Activated naive CD8-positive, alpha-beta T cell treated with anti-CD3 and anti-CD28 coated beads for 36 hours (primary cell): ENCODE data around the gene GNB1L. TPM values are rescaled to one million over a fixed set of nuclear protein-coding genes. Genes with fewer than 3 reads are reported as not detected.
"Not testable (repeated sequence)": the region's sequence is repeated elsewhere in the genome, so short reads cannot be mapped to it uniquely, and the experiment has no call there.

ENCODE experiments used
- DNase-seq: peaks from one replicate; pipeline ENCODE4 v3.0.0; 2021
- H3K27ac Mint-ChIP-seq: one replicate; pipeline ENCODE4 v1.8.0; 2022; ENCODE audit warnings: mild to moderate bottlenecking, moderate library complexity, mixed read lengths
- H3K27me3 Mint-ChIP-seq: one replicate; pipeline ENCODE4 v1.8.0; 2022; ENCODE audit warnings: mild to moderate bottlenecking, mixed read lengths
- H3K36me3 Mint-ChIP-seq: one replicate; pipeline ENCODE4 v1.8.0; 2021; ENCODE audit warnings: mild to moderate bottlenecking, mixed read lengths
- H3K4me1 Mint-ChIP-seq: one replicate; pipeline ENCODE4 v1.8.0; 2021; ENCODE audit warnings: mixed read lengths
- H3K4me3 Mint-ChIP-seq: one replicate; pipeline ENCODE4 v1.8.0; 2022; ENCODE audit warnings: mild to moderate bottlenecking, moderate library complexity, mixed read lengths
- H3K9me3 Mint-ChIP-seq: one replicate; pipeline ENCODE4 v1.8.0; 2022; ENCODE audit warnings: mixed read lengths
- total RNA-seq, 2 experiments: library from RNA; stranded (reverse); gene quantifications; one replicate each; pipeline ENCODE4 v1.2.3, GENCODE V29; 2021

GNB1L gene
- total RNA-seq, 2 experiments from 2014 or later: 14.5 TPM

GRCh38 chr22:19788661-19789225, 65.9 kb downstream of the GNB1L start:
- peaks cover 9% of the 10 kb centered on the region for H3K9me3 Mint-ChIP-seq
- H3K4me3 Mint-ChIP-seq: no peak overlapping the region
- H3K4me1 Mint-ChIP-seq: no peaks in the 10 kb centered on the region
- no peaks in the 10 kb centered on the region for H3K27me3 Mint-ChIP-seq
- H3K27ac Mint-ChIP-seq: no peak overlapping the region
- H3K36me3 Mint-ChIP-seq: peaks cover 34% of the 10 kb centered on the region
- DNase-seq: no peak

DNA sequence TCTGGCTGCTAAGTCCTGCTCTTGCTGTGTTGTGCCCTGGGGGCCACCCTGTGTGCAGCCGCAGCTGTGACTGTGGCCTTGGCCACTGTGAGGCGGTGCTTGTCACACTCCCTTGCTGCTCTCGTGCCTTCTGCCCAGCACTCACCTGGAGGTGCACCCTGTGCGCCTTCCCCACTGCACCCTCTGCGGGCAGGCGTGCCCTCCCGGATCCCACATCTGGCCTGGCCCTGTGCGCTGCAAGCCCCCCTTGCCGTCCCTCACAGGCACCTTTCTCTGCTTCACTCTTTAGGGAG, 66.9 kb downstream of the GNB1L start:
- Mint-ChIP-seq H3K27ac (no peak overlapping the region), H3K9me3 (peaks cover 2% of the 10 kb centered on the region), H3K27me3 (no peaks in the 10 kb centered on the region), H3K4me3 (no peak overlapping the region), H3K4me1 (no peaks in the 10 kb centered on the region), H3K36me3 (peaks cover 26% of the 10 kb centered on the region)
- DNase-seq: no peak

DNA sequence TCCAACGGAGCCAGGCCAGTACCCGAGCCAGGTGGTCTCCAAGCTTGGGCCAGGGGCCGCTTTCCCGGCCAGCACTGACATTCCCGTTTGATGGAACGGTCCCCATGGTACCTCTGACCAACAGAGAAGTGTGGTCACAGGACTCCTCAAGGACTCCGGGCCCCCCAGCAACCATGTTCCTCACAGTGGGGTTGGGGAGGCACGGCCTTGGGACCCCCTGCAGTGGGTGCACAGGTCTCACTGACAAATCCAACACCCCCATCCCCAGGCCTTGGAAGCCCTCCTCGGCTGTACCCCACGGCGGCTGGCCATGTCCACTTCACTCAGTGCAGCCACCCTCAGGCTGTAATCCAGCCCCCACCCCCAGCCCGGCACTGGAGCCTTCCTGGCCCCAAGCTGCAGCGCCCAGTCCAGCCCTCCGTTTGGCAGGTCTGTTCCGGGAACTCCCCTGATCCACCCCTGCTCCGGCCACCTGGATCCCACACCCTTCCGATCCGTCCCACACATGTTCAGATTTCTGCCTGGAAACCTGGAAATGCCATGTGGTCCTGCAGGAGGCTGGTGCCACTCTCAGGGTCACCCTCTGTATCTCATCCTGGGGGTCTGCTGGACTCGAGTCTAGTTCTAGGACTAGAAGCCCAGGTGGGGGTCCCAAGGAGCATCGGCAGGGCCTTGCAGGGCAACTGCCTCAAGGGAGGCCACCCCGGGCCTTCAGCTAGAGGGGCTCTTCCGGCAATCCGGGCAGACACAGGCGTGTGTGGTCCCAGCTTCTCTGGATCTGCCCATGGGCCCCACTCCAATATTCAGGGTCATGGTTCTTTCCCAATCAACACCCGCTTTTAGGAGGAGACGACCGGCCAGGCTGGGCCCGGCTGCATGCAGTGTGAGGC, 67.5 kb downstream of the GNB1L start:
- Mint-ChIP-seq H3K36me3 (peaks cover 21% of the 10 kb centered on the region), H3K4me3 (no peak overlapping the region)

GRCh38 chr22:19786264-19786585, 68.4 kb downstream of the GNB1L start:
- no peaks in the 10 kb centered on the region for H3K9me3 Mint-ChIP-seq
- no peaks in the 10 kb centered on the region for H3K4me1 Mint-ChIP-seq
- no peak overlapping the region for H3K27ac Mint-ChIP-seq
- DNase-seq: no peak
- peaks cover 11% of the 10 kb centered on the region for H3K36me3 Mint-ChIP-seq
- no peak overlapping the region for H3K4me3 Mint-ChIP-seq
- H3K27me3 Mint-ChIP-seq: peaks cover 5% of the 10 kb centered on the region

More for the DNA sequence above, 67.5 kb downstream of the GNB1L start:
- no peak for DNase-seq
- H3K9me3 Mint-ChIP-seq: no peaks in the 10 kb centered on the region
- no peaks in the 10 kb centered on the region for H3K4me1 Mint-ChIP-seq
- H3K27me3 Mint-ChIP-seq: no peaks in the 10 kb centered on the region
- H3K27ac Mint-ChIP-seq: no peak overlapping the region

DNA sequence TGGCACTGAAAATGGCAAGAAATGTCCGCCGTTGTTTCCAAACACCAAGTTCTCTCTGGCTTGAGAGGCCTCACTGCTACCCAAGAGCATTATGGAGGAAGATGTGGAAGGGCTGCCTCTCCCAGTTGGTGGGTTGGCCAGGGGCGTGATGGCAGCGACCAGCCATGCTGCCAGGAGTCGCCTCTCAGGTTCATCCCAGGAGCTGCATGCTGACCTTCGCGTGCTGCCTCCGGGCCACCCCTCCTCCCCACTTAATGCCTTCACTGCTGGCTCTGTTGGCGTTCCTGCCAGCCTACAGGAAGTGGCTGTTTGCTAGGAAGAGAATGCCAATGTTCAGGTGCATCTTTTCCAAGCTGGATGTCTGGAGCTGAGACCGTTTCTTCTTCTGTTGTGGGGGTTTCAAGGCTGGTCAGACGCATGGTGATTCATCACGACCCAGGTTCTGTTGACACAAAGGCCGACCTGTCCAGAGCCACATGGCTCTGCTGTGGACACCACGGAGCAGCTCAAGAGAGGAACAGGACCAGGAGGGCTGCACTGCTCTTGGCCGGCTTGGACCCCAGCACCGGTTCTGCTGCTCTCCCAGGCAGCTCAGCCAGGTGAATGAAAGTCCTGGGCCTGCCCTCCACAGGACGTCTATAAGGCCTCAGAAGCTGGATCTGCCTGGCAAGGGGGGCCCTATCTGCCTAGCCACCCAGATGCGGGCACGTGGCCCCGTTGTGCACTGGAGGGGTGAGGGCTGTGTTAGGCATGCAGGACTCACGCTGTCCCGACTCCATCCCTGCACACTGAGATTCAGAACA, 69.0 kb downstream of the GNB1L start:
- H3K9me3 Mint-ChIP-seq: no peaks in the 10 kb centered on the region
- H3K36me3 Mint-ChIP-seq: peaks cover 8% of the 10 kb centered on the region
- no peak overlapping the region for H3K27ac Mint-ChIP-seq
- H3K27me3 Mint-ChIP-seq: peaks cover 8% of the 10 kb centered on the region
- H3K4me1 Mint-ChIP-seq: no peaks in the 10 kb centered on the region
- no peak overlapping the region for H3K4me3 Mint-ChIP-seq
- no peak for DNase-seq

DNA sequence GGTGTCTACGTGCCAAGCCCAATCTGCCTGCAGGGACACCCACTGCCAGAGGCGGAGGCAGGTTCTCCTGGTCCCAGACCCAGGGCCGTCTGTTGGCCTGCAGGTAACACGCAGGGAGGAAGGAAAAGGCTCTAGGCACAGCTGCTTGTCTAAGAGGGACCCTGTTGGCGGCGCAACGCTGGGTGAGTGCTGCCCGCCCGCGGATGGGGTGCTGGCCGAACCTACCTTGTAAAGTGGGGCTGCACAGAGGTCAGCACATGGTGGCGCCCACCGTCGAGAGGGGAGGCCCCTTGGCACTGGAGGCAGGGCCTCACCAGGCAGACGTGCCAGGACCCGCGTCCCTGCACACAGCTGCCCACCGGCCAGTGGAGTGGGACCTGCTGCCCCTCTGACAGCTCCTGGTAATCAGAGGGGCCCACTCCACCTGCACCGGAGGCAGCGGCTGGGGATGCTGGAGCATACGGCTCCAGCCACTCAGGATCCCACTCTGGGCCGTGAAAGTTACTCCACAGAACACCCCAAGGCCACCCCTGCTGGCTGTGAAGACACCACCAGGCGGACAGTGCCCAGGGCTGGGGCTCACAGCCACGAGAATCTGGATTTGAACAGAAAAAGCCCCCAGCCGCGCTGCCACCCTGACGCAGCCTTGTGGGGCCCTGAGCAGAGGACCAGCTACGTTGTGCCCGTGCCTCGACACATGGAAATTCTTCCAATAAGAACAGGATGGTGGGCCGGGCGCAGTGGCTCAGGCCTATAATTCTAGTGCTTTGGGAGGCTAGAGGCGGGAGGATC, 70.1 kb downstream of the GNB1L start:
- DNase-seq: no peak
- Mint-ChIP-seq H3K27ac (no peak overlapping the region), H3K4me3 (no peak overlapping the region), H3K36me3 (peaks cover 2% of the 10 kb centered on the region), H3K27me3 (peaks cover 19% of the 10 kb centered on the region), H3K9me3 (no peaks in the 10 kb centered on the region), H3K4me1 (peaks cover 6% of the 10 kb centered on the region)

- Mint-ChIP-seq H3K36me3 (peaks cover 2% of the 10 kb centered on the region), H3K4me3 (no peak overlapping the region), H3K4me1 (peaks cover 6% of the 10 kb centered on the region), H3K27me3 (peaks cover 22% of the 10 kb centered on the region), H3K27ac (no peak overlapping the region), H3K9me3 (no peaks in the 10 kb centered on the region)
- no peak for DNase-seq
These were observed 70.9 kb downstream of the GNB1L start for GRCh38 chr22:19783586-19784383.

- no peak overlapping the region for H3K27ac Mint-ChIP-seq
- no peak for DNase-seq
- peaks cover 6% of the 10 kb centered on the region for H3K4me1 Mint-ChIP-seq
- peaks cover 2% of the 10 kb centered on the region for H3K36me3 Mint-ChIP-seq
- H3K9me3 Mint-ChIP-seq: no peaks in the 10 kb centered on the region
- H3K27me3 Mint-ChIP-seq: peaks cover 31% of the 10 kb centered on the region
- no peak overlapping the region for H3K4me3 Mint-ChIP-seq
These were observed 72.1 kb downstream of the GNB1L start for GRCh38 chr22:19782533-19782932.

DNA sequence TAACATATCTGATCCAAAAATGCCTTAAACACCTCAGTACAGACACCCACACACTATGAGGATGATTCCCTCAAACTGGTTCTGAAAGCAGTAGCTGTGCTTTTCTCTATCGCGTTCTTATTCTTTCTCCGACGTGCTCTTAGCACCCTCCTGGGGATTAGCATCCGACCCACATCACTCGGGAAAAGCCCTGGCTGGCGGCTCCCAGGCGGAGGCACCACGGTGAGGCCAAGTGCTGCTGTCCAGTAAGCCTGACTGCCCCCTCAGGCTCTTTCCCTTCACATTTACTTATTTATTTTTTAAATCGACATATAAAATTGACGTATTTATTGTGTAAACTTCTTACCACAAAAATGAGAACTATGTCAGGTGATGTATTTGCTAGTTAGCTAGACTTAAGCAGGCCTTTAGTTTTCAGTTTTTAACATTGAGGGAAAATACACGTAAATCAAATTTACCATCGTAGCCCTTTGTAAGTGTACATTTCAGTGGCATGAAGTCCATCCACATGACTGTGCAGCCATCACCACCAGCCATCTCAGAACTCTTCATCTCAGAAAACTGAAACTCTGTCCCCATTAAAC, 74.9 kb downstream of the GNB1L start:
- Mint-ChIP-seq H3K27ac (no peak overlapping the region), H3K9me3 (no peaks in the 10 kb centered on the region), H3K27me3 (peaks cover 37% of the 10 kb centered on the region), H3K36me3 (no peaks in the 10 kb centered on the region), H3K4me1 (peaks cover 12% of the 10 kb centered on the region), H3K4me3 (no peak overlapping the region)
- DNase-seq: no peak

- Mint-ChIP-seq H3K4me3 (no peak overlapping the region), H3K36me3 (no peaks in the 10 kb centered on the region), H3K27ac (no peak overlapping the region), H3K27me3 (peaks cover 45% of the 10 kb centered on the region), H3K4me1 (peaks cover 12% of the 10 kb centered on the region), H3K9me3 (no peaks in the 10 kb centered on the region)
- DNase-seq: no peak
These were observed 75.7 kb downstream of the GNB1L start for GRCh38 chr22:19779011-19779421.

- Mint-ChIP-seq H3K4me1 (peaks cover 14% of the 10 kb centered on the region), H3K27me3 (peaks cover 61% of the 10 kb centered on the region)
- not testable (repeated sequence) for DNase-seq, H3K4me3 Mint-ChIP-seq, H3K9me3 Mint-ChIP-seq, H3K27ac Mint-ChIP-seq, H3K36me3 Mint-ChIP-seq
These were observed 77.5 kb downstream of the GNB1L start for GRCh38 chr22:19777192-19777591.

GRCh38 chr22:19776433-19777031, 78.1 kb downstream of the GNB1L start:
- peaks cover 14% of the 10 kb centered on the region for H3K4me1 Mint-ChIP-seq
- no peaks in the 10 kb centered on the region for H3K36me3 Mint-ChIP-seq
- H3K9me3 Mint-ChIP-seq: no peaks in the 10 kb centered on the region
- DNase-seq: no peak
- H3K27ac Mint-ChIP-seq: no peak overlapping the region
- peaks cover 65% of the 10 kb centered on the region for H3K27me3 Mint-ChIP-seq
- H3K4me3 Mint-ChIP-seq: no peak overlapping the region

- Mint-ChIP-seq H3K36me3 (no peaks in the 10 kb centered on the region), H3K27ac (no peak overlapping the region), H3K4me1 (peaks cover 14% of the 10 kb centered on the region), H3K4me3 (no peak overlapping the region), H3K27me3 (peaks cover 68% of the 10 kb centered on the region), H3K9me3 (no peaks in the 10 kb centered on the region)
- no peak for DNase-seq
These were observed 79.0 kb downstream of the GNB1L start for GRCh38 chr22:19775496-19776325.
